Measurements from ENCODE around the gene SLC2A13.
"Not testable (repeated sequence)": the region's sequence is repeated elsewhere in the genome, so short reads cannot be mapped to it uniquely, and the experiment has no call there.

SLC2A13 gene

GRCh38 chr12:39935275-39935674 is 170.6 kb downstream of the SLC2A13 start:
- DNase-seq (ENCODE audit: low read depth in 1 of 2, low spot score in 1 of 2): no peak

GRCh38 chr12:39931857-39932256 is 174.0 kb downstream of the SLC2A13 start:
- no peak for DNase-seq (ENCODE audit: low read depth in 1 of 2, low spot score in 1 of 2)

GRCh38 chr12:39931231-39931630 is 174.7 kb downstream of the SLC2A13 start:
- DNase-seq (ENCODE audit: low read depth in 1 of 2, low spot score in 1 of 2): no peak

GRCh38 chr12:39930101-39930500 is 175.8 kb downstream of the SLC2A13 start:
- no peak for DNase-seq (ENCODE audit: low read depth in 1 of 2, low spot score in 1 of 2)

- no peak for DNase-seq (ENCODE audit: low read depth in 1 of 2, low spot score in 1 of 2)
Observed at GRCh38 chr12:39928181-39928899, 177.5 kb downstream of the SLC2A13 start.

- no peak for DNase-seq (ENCODE audit: low read depth in 1 of 2, low spot score in 1 of 2)
Observed at GRCh38 chr12:39923364-39923763, 182.5 kb downstream of the SLC2A13 start.

GRCh38 chr12:39922598-39922997 is 183.3 kb downstream of the SLC2A13 start:
- DNase-seq (ENCODE audit: low read depth in 1 of 2, low spot score in 1 of 2): not testable (repeated sequence)

GRCh38 chr12:39920647-39921046 is 185.2 kb downstream of the SLC2A13 start:
- DNase-seq (ENCODE audit: low read depth in 1 of 2, low spot score in 1 of 2): no peak

GRCh38 chr12:39920222-39920621 is 185.7 kb downstream of the SLC2A13 start:
- DNase-seq (ENCODE audit: low read depth in 1 of 2, low spot score in 1 of 2): no peak

GRCh38 chr12:39919790-39920189 is 186.1 kb downstream of the SLC2A13 start:
- DNase-seq (ENCODE audit: low read depth in 1 of 2, low spot score in 1 of 2): no peak

GRCh38 chr12:39915249-39915648 is 190.6 kb downstream of the SLC2A13 start:
- DNase-seq (ENCODE audit: low read depth in 1 of 2, low spot score in 1 of 2): no peak

GRCh38 chr12:39912211-39912980 is 193.5 kb downstream of the SLC2A13 start:
- DNase-seq (ENCODE audit: low read depth in 1 of 2, low spot score in 1 of 2): no peak

- DNase-seq (ENCODE audit: low read depth in 1 of 2, low spot score in 1 of 2): no peak
Observed at GRCh38 chr12:39906237-39906636, 199.6 kb downstream of the SLC2A13 start.

- no peak for DNase-seq (ENCODE audit: low read depth in 1 of 2, low spot score in 1 of 2)
Observed at GRCh38 chr12:39905152-39905551, 200.7 kb downstream of the SLC2A13 start.

- DNase-seq (ENCODE audit: low read depth in 1 of 2, low spot score in 1 of 2): no peak
Observed at GRCh38 chr12:39902821-39903220, 203.1 kb downstream of the SLC2A13 start.

GRCh38 chr12:39897315-39897714 is 208.6 kb downstream of the SLC2A13 start:
- DNase-seq (ENCODE audit: low read depth in 1 of 2, low spot score in 1 of 2): no peak

GRCh38 chr12:39893388-39893787 is 212.5 kb downstream of the SLC2A13 start:
- DNase-seq (ENCODE audit: low read depth in 1 of 2, low spot score in 1 of 2): not testable (repeated sequence)

GRCh38 chr12:39892146-39892545 is 213.7 kb downstream of the SLC2A13 start:
- no peak for DNase-seq (ENCODE audit: low read depth in 1 of 2, low spot score in 1 of 2)

- DNase-seq (ENCODE audit: low read depth in 1 of 2, low spot score in 1 of 2): no peak
Observed at GRCh38 chr12:39887856-39888255, 218.0 kb downstream of the SLC2A13 start.

- no peak for DNase-seq (ENCODE audit: low read depth in 1 of 2, low spot score in 1 of 2)
Observed at GRCh38 chr12:39886106-39886505, 219.8 kb downstream of the SLC2A13 start.

- DNase-seq (ENCODE audit: low read depth in 1 of 2, low spot score in 1 of 2): no peak
Observed at GRCh38 chr12:39884616-39885125, 221.2 kb downstream of the SLC2A13 start.

- DNase-seq (ENCODE audit: low read depth in 1 of 2, low spot score in 1 of 2): no peak
Observed at GRCh38 chr12:39883411-39883810, 222.5 kb downstream of the SLC2A13 start.

All from activated CD4-positive, alpha-beta T cell treated with anti-CD3 and anti-CD28 coated beads, Interleukin-2, amount 50 U/mL, for 24 hours (primary cell).